ENCODE measurements around the gene TMEM215. TPM values are rescaled to one million over a fixed set of nuclear protein-coding genes. Genes with fewer than 3 reads are reported as not detected.

The TMEM215 gene
- total and polyA plus RNA-seq, 2 experiments from 2014 or later: 0.79 to 1.2 TPM

DNA sequence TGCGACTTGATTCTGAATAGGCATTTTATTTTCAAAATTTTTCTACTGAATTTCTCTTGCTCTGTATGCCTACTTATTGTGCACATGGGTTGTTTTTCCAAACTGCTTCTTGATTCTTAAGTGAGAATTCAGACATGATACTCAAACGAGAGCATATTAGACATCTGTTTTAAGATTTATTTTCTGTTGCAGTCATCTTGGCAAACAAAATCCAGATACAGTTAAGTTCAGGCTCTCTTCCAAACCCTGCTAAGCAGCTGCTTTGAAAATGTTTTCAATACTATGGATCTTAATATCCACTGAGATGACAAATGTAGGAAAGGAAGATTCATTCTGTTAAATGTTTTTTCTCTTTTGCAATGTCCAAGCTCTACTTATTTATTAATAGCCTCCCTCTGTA lies 4.5 kb downstream of the TMEM215 start:
- Histone ChIP-seq H3K27ac (ENCODE audit: low read depth) (no peak overlapping the region), H3K4me3 (no peak overlapping the region), H2AFZ (no peak overlapping the region), H3F3A (replicated peaks; ENCODE audit: low read depth) (no peaks in the 10 kb centered on the region), H3K36me3 (ENCODE audit: insufficient read depth) (no peaks in the 10 kb centered on the region), H3K4me1 (ENCODE audit: insufficient read depth) (no peaks in the 10 kb centered on the region), H4K20me1 (replicated peaks; ENCODE audit: insufficient read depth) (no peaks in the 10 kb centered on the region), H3K79me2 (replicated peaks; ENCODE audit: insufficient read depth) (no peaks in the 10 kb centered on the region), H3K9me2 (ENCODE audit: insufficient read depth) (peaks cover 13% of the 10 kb centered on the region; the same call in 1 of the 2 replicates), H3K4me2 (no peak overlapping the region), H3K27me3 (ENCODE audit: insufficient read depth) (peaks cover 37% of the 10 kb centered on the region)
- TF ChIP-seq EZH2phosphoT487 (IDR thresholded peaks at IDR 0.05; ENCODE audit: unreplicated experiment): no peak
- TF ChIP-seq EZH2 (IDR thresholded peaks at IDR 0.05; ENCODE audit: low read depth, unreplicated experiment): no peak
- no peak for TF ChIP-seq ZNF331 (CRISPR knock-in tag; IDR thresholded peaks at IDR 0.05; ENCODE audit: low read depth)
- TF ChIP-seq, protein P1, sequence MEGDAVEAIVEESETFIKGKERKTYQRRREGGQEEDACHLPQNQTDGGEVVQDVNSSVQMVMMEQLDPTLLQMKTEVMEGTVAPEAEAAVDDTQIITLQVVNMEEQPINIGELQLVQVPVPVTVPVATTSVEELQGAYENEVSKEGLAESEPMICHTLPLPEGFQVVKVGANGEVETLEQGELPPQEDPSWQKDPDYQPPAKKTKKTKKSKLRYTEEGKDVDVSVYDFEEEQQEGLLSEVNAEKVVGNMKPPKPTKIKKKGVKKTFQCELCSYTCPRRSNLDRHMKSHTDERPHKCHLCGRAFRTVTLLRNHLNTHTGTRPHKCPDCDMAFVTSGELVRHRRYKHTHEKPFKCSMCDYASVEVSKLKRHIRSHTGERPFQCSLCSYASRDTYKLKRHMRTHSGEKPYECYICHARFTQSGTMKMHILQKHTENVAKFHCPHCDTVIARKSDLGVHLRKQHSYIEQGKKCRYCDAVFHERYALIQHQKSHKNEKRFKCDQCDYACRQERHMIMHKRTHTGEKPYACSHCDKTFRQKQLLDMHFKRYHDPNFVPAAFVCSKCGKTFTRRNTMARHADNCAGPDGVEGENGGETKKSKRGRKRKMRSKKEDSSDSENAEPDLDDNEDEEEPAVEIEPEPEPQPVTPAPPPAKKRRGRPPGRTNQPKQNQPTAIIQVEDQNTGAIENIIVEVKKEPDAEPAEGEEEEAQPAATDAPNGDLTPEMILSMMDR (conservative IDR thresholded peaks at IDR 0.05; ENCODE audit: low read depth in 2 of 2): no peak
- TF ChIP-seq, protein P2, sequence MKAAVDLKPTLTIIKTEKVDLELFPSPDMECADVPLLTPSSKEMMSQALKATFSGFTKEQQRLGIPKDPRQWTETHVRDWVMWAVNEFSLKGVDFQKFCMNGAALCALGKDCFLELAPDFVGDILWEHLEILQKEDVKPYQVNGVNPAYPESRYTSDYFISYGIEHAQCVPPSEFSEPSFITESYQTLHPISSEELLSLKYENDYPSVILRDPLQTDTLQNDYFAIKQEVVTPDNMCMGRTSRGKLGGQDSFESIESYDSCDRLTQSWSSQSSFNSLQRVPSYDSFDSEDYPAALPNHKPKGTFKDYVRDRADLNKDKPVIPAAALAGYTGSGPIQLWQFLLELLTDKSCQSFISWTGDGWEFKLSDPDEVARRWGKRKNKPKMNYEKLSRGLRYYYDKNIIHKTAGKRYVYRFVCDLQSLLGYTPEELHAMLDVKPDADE (IDR thresholded peaks at IDR 0.05): no peak
- no peak for TF ChIP-seq REST (IDR thresholded peaks at IDR 0.05; ENCODE audit: unreplicated experiment)
- TF ChIP-seq ZNF114 (CRISPR knock-in tag; IDR thresholded peaks at IDR 0.05): no peak
- no peak for TF ChIP-seq NANOG (IDR thresholded peaks at IDR 0.05; ENCODE audit: borderline replicate concordance)
- TF ChIP-seq, protein P3, sequence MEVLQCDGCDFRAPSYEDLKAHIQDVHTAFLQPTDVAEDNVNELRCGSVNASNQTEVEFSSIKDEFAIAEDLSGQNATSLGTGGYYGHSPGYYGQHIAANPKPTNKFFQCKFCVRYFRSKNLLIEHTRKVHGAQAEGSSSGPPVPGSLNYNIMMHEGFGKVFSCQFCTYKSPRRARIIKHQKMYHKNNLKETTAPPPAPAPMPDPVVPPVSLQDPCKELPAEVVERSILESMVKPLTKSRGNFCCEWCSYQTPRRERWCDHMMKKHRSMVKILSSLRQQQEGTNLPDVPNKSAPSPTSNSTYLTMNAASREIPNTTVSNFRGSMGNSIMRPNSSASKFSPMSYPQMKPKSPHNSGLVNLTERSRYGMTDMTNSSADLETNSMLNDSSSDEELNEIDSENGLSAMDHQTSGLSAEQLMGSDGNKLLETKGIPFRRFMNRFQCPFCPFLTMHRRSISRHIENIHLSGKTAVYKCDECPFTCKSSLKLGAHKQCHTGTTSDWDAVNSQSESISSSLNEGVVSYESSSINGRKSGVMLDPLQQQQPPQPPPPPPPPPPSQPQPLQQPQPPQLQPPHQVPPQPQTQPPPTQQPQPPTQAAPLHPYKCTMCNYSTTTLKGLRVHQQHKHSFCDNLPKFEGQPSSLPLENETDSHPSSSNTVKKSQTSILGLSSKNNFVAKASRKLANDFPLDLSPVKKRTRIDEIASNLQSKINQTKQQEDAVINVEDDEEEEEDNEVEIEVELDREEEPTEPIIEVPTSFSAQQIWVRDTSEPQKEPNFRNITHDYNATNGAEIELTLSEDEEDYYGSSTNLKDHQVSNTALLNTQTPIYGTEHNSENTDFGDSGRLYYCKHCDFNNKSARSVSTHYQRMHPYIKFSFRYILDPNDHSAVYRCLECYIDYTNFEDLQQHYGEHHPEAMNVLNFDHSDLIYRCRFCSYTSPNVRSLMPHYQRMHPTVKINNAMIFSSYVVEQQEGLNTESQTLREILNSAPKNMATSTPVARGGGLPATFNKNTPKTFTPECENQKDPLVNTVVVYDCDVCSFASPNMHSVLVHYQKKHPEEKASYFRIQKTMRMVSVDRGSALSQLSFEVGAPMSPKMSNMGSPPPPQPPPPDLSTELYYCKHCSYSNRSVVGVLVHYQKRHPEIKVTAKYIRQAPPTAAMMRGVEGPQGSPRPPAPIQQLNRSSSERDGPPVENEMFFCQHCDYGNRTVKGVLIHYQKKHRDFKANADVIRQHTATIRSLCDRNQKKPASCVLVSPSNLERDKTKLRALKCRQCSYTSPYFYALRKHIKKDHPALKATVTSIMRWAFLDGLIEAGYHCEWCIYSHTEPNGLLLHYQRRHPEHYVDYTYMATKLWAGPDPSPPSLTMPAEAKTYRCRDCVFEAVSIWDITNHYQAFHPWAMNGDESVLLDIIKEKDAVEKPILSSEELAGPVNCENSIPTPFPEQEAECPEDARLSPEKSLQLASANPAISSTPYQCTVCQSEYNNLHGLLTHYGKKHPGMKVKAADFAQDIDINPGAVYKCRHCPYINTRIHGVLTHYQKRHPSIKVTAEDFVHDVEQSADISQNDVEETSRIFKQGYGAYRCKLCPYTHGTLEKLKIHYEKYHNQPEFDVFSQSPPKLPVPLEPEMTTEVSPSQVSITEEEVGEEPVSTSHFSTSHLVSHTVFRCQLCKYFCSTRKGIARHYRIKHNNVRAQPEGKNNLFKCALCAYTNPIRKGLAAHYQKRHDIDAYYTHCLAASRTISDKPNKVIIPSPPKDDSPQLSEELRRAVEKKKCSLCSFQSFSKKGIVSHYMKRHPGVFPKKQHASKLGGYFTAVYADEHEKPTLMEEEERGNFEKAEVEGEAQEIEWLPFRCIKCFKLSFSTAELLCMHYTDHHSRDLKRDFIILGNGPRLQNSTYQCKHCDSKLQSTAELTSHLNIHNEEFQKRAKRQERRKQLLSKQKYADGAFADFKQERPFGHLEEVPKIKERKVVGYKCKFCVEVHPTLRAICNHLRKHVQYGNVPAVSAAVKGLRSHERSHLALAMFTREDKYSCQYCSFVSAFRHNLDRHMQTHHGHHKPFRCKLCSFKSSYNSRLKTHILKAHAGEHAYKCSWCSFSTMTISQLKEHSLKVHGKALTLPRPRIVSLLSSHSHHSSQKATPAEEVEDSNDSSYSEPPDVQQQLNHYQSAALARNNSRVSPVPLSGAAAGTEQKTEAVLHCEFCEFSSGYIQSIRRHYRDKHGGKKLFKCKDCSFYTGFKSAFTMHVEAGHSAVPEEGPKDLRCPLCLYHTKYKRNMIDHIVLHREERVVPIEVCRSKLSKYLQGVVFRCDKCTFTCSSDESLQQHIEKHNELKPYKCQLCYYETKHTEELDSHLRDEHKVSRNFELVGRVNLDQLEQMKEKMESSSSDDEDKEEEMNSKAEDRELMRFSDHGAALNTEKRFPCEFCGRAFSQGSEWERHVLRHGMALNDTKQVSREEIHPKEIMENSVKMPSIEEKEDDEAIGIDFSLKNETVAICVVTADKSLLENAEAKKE (CRISPR knock-in tag; IDR thresholded peaks at IDR 0.05): no peak
- no peak for TF ChIP-seq STAT1 (IDR thresholded peaks at IDR 0.05; ENCODE audit: unreplicated experiment)
- no peak for TF ChIP-seq JUNB (IDR thresholded peaks at IDR 0.05; ENCODE audit: unreplicated experiment)
- TF ChIP-seq CREB1 (CRISPR knock-in tag; IDR thresholded peaks at IDR 0.05; ENCODE audit: low read depth): no peak
- Mint-ChIP-seq H3K27ac (no peak overlapping the region), H3K4me1 (peaks cover 4% of the 10 kb centered on the region), H3K4me3 (no peak overlapping the region), H3K27me3 (ENCODE audit: insufficient read depth, low read depth, poor library complexity) (peaks cover 22% of the 10 kb centered on the region), H3K36me3 (ENCODE audit: low read depth) (no peaks in the 10 kb centered on the region), H3K9me3 (no peaks in the 10 kb centered on the region)
- DNase-seq (ENCODE audit: low spot score) (no peak), ATAC-seq (no peak)

Measured in GM23338 (cell line).